ENCODE results near the gene AIMP2.

AIMP2 gene

GRCh38 chr7:6012355-6013104 is 3.5 kb downstream of the AIMP2 start:
- Histone ChIP-seq H2BK15ac (ENCODE audit: low read length) (no peak overlapping the region), H4K91ac (ENCODE audit: low read depth, low read length, poor library complexity) (no peak overlapping the region), H2BK12ac (ENCODE audit: low read length) (no peak overlapping the region), H3K14ac (ENCODE audit: low read length) (no peak overlapping the region), H3K4ac (ENCODE audit: low read length) (no peak overlapping the region), H2BK120ac (ENCODE audit: low read depth, low read length) (no peak overlapping the region), H3K27ac (replicated peaks; ENCODE audit: low read length) (no peak overlapping the region), H3K18ac (ENCODE audit: low read length) (no peak overlapping the region), H3K36me3 (replicated peaks in 1 of 2; ENCODE audit: control insufficient read depth in 2 of 2, insufficient read depth in 2 of 2, low read length in 2 of 2) (peaks cover 21 to 66% of the 10 kb centered on the region in 2 donors), H2AFZ (ENCODE audit: low read length) (no peak overlapping the region), H3K27me3 (ENCODE audit: control insufficient read depth in 3 of 3, insufficient read depth in 3 of 3, low read depth in 1 of 3, low read length in 3 of 3) (no peaks in the 10 kb centered on the region), H3K9me3 (replicated peaks in 1 of 2; ENCODE audit: control insufficient read depth in 2 of 2, insufficient read depth in 1 of 2, low read depth in 1 of 2, low read length in 2 of 2) (no peaks in the 10 kb centered on the region), H2BK5ac (ENCODE audit: low read length) (no peak overlapping the region), H3K79me1 (ENCODE audit: low read depth, low read length) (peaks cover 2% of the 10 kb centered on the region), H4K8ac (ENCODE audit: low read depth, low read length) (no peak overlapping the region), H3K23ac (ENCODE audit: low read depth, low read length, poor library complexity) (no peak overlapping the region), H3K4me2 (ENCODE audit: insufficient read depth, low read length, poor library complexity, severe bottlenecking) (no peak overlapping the region), H3K4me1 (ENCODE audit: control insufficient read depth in 2 of 2, insufficient read depth in 1 of 2, low read depth in 1 of 2, low read length in 2 of 2) (no peaks in the 10 kb centered on the region), H3K9ac (ENCODE audit: low read depth, low read length, poor library complexity) (no peak overlapping the region), H3K4me3 (ENCODE audit: low read length in 2 of 2) (no peak overlapping the region), H2AK5ac (ENCODE audit: low read depth, low read length) (no peak overlapping the region)
- no CpG with 5 or more reads among the region's 14 CpGs for WGBS, 2 donors (ENCODE audit: extremely low coverage in 2 of 2, insufficient read length in 2 of 2, insufficient replicate concordance in 1 of 2)
- no peak for DNase-seq (ENCODE audit: low spot score)

GRCh38 chr7:6015917-6016652 is 7.0 kb downstream of the AIMP2 start:
- Histone ChIP-seq H3K9me3 (replicated peaks in 1 of 2; ENCODE audit: control insufficient read depth in 2 of 2, insufficient read depth in 1 of 2, low read depth in 1 of 2, low read length in 2 of 2) (no peaks in the 10 kb centered on the region), H3K4me1 (ENCODE audit: control insufficient read depth in 2 of 2, insufficient read depth in 1 of 2, low read depth in 1 of 2, low read length in 2 of 2) (no peaks in the 10 kb centered on the region), H3K18ac (ENCODE audit: low read length) (no peak overlapping the region), H3K36me3 (replicated peaks in 1 of 2; ENCODE audit: control insufficient read depth in 2 of 2, insufficient read depth in 2 of 2, low read length in 2 of 2) (peaks cover 34 to 94% of the 10 kb centered on the region in 2 donors), H2AK5ac (ENCODE audit: low read depth, low read length) (no peak overlapping the region), H3K4me2 (ENCODE audit: insufficient read depth, low read length, poor library complexity, severe bottlenecking) (no peak overlapping the region), H3K4ac (ENCODE audit: low read length) (no peak overlapping the region), H4K8ac (ENCODE audit: low read depth, low read length) (no peak overlapping the region), H3K79me1 (ENCODE audit: low read depth, low read length) (peaks cover 2% of the 10 kb centered on the region), H4K91ac (ENCODE audit: low read depth, low read length, poor library complexity) (no peak overlapping the region), H3K27ac (replicated peaks; ENCODE audit: low read length) (no peak overlapping the region), H3K23ac (ENCODE audit: low read depth, low read length, poor library complexity) (no peak overlapping the region), H2BK15ac (ENCODE audit: low read length) (no peak overlapping the region), H2BK12ac (ENCODE audit: low read length) (no peak overlapping the region), H3K9ac (ENCODE audit: low read depth, low read length, poor library complexity) (no peak overlapping the region), H3K27me3 (ENCODE audit: control insufficient read depth in 3 of 3, insufficient read depth in 3 of 3, low read depth in 1 of 3, low read length in 3 of 3) (no peaks in the 10 kb centered on the region), H3K4me3 (ENCODE audit: low read length in 2 of 2) (no peak overlapping the region), H2BK120ac (ENCODE audit: low read depth, low read length) (no peak overlapping the region), H2AFZ (ENCODE audit: low read length) (no peak overlapping the region), H3K14ac (ENCODE audit: low read length) (no peak overlapping the region), H2BK5ac (ENCODE audit: low read length) (no peak overlapping the region)
- no peak for DNase-seq (ENCODE audit: low spot score)
- whole genome bisulfite sequencing, 2 donors (ENCODE audit: extremely low coverage in 2 of 2, insufficient read length in 2 of 2, insufficient replicate concordance in 1 of 2), result no CpG with 5 or more reads among the region's 8 CpGs

GRCh38 chr7:6016653-6016966 is 7.5 kb downstream of the AIMP2 start:
- Histone ChIP-seq H3K4me1 (ENCODE audit: control insufficient read depth in 2 of 2, insufficient read depth in 1 of 2, low read depth in 1 of 2, low read length in 2 of 2) (no peaks in the 10 kb centered on the region), H3K9me3 (replicated peaks in 1 of 2; ENCODE audit: control insufficient read depth in 2 of 2, insufficient read depth in 1 of 2, low read depth in 1 of 2, low read length in 2 of 2) (no peaks in the 10 kb centered on the region), H3K18ac (ENCODE audit: low read length) (no peak overlapping the region), H2BK120ac (ENCODE audit: low read depth, low read length) (no peak overlapping the region), H3K9ac (ENCODE audit: low read depth, low read length, poor library complexity) (no peak overlapping the region), H3K4me2 (ENCODE audit: insufficient read depth, low read length, poor library complexity, severe bottlenecking) (no peak overlapping the region), H2BK15ac (ENCODE audit: low read length) (no peak overlapping the region), H3K27ac (replicated peaks; ENCODE audit: low read length) (no peak overlapping the region), H2AK5ac (ENCODE audit: low read depth, low read length) (no peak overlapping the region), H4K8ac (ENCODE audit: low read depth, low read length) (no peak overlapping the region), H2BK5ac (ENCODE audit: low read length) (no peak overlapping the region), H3K79me1 (ENCODE audit: low read depth, low read length) (peaks cover 2% of the 10 kb centered on the region), H3K4me3 (ENCODE audit: low read length in 2 of 2) (no peak overlapping the region), H4K91ac (ENCODE audit: low read depth, low read length, poor library complexity) (no peak overlapping the region), H3K36me3 (replicated peaks in 1 of 2; ENCODE audit: control insufficient read depth in 2 of 2, insufficient read depth in 2 of 2, low read length in 2 of 2) (peaks cover 37 to 94% of the 10 kb centered on the region in 2 donors), H3K27me3 (ENCODE audit: control insufficient read depth in 3 of 3, insufficient read depth in 3 of 3, low read depth in 1 of 3, low read length in 3 of 3) (no peaks in the 10 kb centered on the region), H2BK12ac (ENCODE audit: low read length) (no peak overlapping the region), H3K14ac (ENCODE audit: low read length) (no peak overlapping the region), H2AFZ (ENCODE audit: low read length) (no peak overlapping the region), H3K4ac (ENCODE audit: low read length) (no peak overlapping the region), H3K23ac (ENCODE audit: low read depth, low read length, poor library complexity) (no peak overlapping the region)
- no CpG with 5 or more reads among the region's 8 CpGs for WGBS, 2 donors (ENCODE audit: extremely low coverage in 2 of 2, insufficient read length in 2 of 2, insufficient replicate concordance in 1 of 2)
- no peak for DNase-seq (ENCODE audit: low spot score)

GRCh38 chr7:6020371-6021286 is 11.6 kb downstream of the AIMP2 start:
- H3K4me3 ChIP-seq (ENCODE audit: low read length in 2 of 2), result no peak overlapping the region
- H3K36me3 ChIP-seq (replicated peaks in 1 of 2; ENCODE audit: control insufficient read depth in 2 of 2, insufficient read depth in 2 of 2, low read length in 2 of 2), result peaks cover 57 to 99% of the 10 kb centered on the region in 2 donors
- no CpG with 5 or more reads among the region's 11 CpGs for WGBS, 2 donors (ENCODE audit: extremely low coverage in 2 of 2, insufficient read length in 2 of 2, insufficient replicate concordance in 1 of 2)
- H2AFZ ChIP-seq (ENCODE audit: low read length), result no peak overlapping the region
- no peak overlapping the region for H3K4ac ChIP-seq (ENCODE audit: low read length)
- no peak overlapping the region for H2BK5ac ChIP-seq (ENCODE audit: low read length)
- no peak for DNase-seq (ENCODE audit: low spot score)
- no peak overlapping the region for H3K23ac ChIP-seq (ENCODE audit: low read depth, low read length, poor library complexity)
- H3K27me3 ChIP-seq (ENCODE audit: control insufficient read depth in 3 of 3, insufficient read depth in 3 of 3, low read depth in 1 of 3, low read length in 3 of 3), result no peaks in the 10 kb centered on the region
- H2BK15ac ChIP-seq (ENCODE audit: low read length), result no peak overlapping the region
- no peak overlapping the region for H4K91ac ChIP-seq (ENCODE audit: low read depth, low read length, poor library complexity)
- H3K9ac ChIP-seq (ENCODE audit: low read depth, low read length, poor library complexity), result no peak overlapping the region
- no peak overlapping the region for H2BK120ac ChIP-seq (ENCODE audit: low read depth, low read length)
- H3K27ac ChIP-seq (replicated peaks; ENCODE audit: low read length), result no peak overlapping the region
- H3K4me2 ChIP-seq (ENCODE audit: insufficient read depth, low read length, poor library complexity, severe bottlenecking), result no peak overlapping the region
- no peak overlapping the region for H3K14ac ChIP-seq (ENCODE audit: low read length)
- no peak overlapping the region for H4K8ac ChIP-seq (ENCODE audit: low read depth, low read length)
- H2BK12ac ChIP-seq (ENCODE audit: low read length), result no peak overlapping the region
- H2AK5ac ChIP-seq (ENCODE audit: low read depth, low read length), result no peak overlapping the region
- no peaks in the 10 kb centered on the region for H3K4me1 ChIP-seq (ENCODE audit: control insufficient read depth in 2 of 2, insufficient read depth in 1 of 2, low read depth in 1 of 2, low read length in 2 of 2)
- H3K79me1 ChIP-seq (ENCODE audit: low read depth, low read length), result no peaks in the 10 kb centered on the region
- H3K9me3 ChIP-seq (replicated peaks in 1 of 2; ENCODE audit: control insufficient read depth in 2 of 2, insufficient read depth in 1 of 2, low read depth in 1 of 2, low read length in 2 of 2), result no peaks in the 10 kb centered on the region
- H3K18ac ChIP-seq (ENCODE audit: low read length), result no peak overlapping the region

All from neuronal stem cell (in vitro differentiated cells).